ENCODE results near the gene CYP4X1. TPM values are rescaled to one million over a fixed set of nuclear protein-coding genes. Genes with fewer than 3 reads are reported as not detected.
"Not testable (repeated sequence)": the region's sequence is repeated elsewhere in the genome, so short reads cannot be mapped to it uniquely, and the experiment has no call there.

The CYP4X1 gene
- total RNA-seq, 1 experiment from 2014 or later, result 0.44 TPM

GRCh38 chr1:47003896-47004403, 19.5 kb upstream of the CYP4X1 start:
- H3K27me3 ChIP-seq (ENCODE audit: insufficient read depth, low read length), result no peaks in the 10 kb centered on the region
- DNase-seq, result no peak
- H2BK5ac ChIP-seq (ENCODE audit: insufficient read length, low read length), result no peak overlapping the region
- Mint-ChIP-seq H3K4me1 (peaks cover 14 to 20% of the 10 kb centered on the region in 2 experiments), H3K9me3 (peaks cover 27 to 28% of the 10 kb centered on the region in 2 experiments), H3K36me3 (ENCODE audit: insufficient read depth in 1 of 3, low read depth in 3 of 3) (peaks cover 7 to 21% (median 15%) of the 10 kb centered on the region in 3 experiments; a peak in 6 of 7 replicates), H3K27me3 (ENCODE audit: low read depth) (peaks cover 20% of the 10 kb centered on the region), H3K27ac (peak overlapping the region in 1 of 3 experiments; percentile 23; a peak in 1 of 7 replicates), H3K4me3 (no peak overlapping the region)
- no peak overlapping the region for H3K14ac ChIP-seq (ENCODE audit: insufficient read depth, low read length)
- H3K9me3 ChIP-seq (ENCODE audit: control insufficient read depth, low read depth, low read length), result no peaks in the 10 kb centered on the region
- no peak overlapping the region for H3K9ac ChIP-seq (ENCODE audit: extremely low read depth, insufficient read length, low read length)
- no peak overlapping the region for H4K91ac ChIP-seq (ENCODE audit: insufficient read length, low read depth, low read length)
- no CpG with 5 or more reads among the region's 5 CpGs for WGBS (ENCODE audit: extremely low coverage, insufficient read length, low lambda C conversion rate)
- H3K79me1 ChIP-seq (ENCODE audit: insufficient read depth, low read depth, low read length, poor library complexity, severe bottlenecking), result no peaks in the 10 kb centered on the region
- no peak overlapping the region for H2AFZ ChIP-seq (ENCODE audit: low read length)
- H2AK5ac ChIP-seq (ENCODE audit: insufficient read length, low read length), result no peak overlapping the region
- H3K18ac ChIP-seq (ENCODE audit: insufficient read length, low read depth, low read length), result no peak overlapping the region
- H3K23ac ChIP-seq (ENCODE audit: insufficient read length, low read depth, low read length), result no peak overlapping the region
- no peak overlapping the region for H4K8ac ChIP-seq (replicated peaks; ENCODE audit: insufficient read length, low read depth, low read length)
- no peak overlapping the region for H3T11ph ChIP-seq (ENCODE audit: low read length)
- H2BK20ac ChIP-seq (ENCODE audit: low read depth, low read length, poor library complexity, severe bottlenecking), result no peak overlapping the region
- H3K4ac ChIP-seq (ENCODE audit: low read depth, low read length), result no peak overlapping the region
- H2BK120ac ChIP-seq (ENCODE audit: low read depth, low read length, poor library complexity, severe bottlenecking), result no peak overlapping the region
- H2BK15ac ChIP-seq (ENCODE audit: low read depth, low read length), result no peak overlapping the region
- H2BK12ac ChIP-seq (ENCODE audit: insufficient read length, low read depth, low read length), result no peak overlapping the region
- H3K23me2 ChIP-seq (ENCODE audit: insufficient read length, low read depth, low read length, poor library complexity, severe bottlenecking), result no peaks in the 10 kb centered on the region
- no peak overlapping the region for H3K56ac ChIP-seq (ENCODE audit: insufficient read length, low read depth, low read length)
- no peak overlapping the region for H3K27ac ChIP-seq (ENCODE audit: insufficient read length, low read depth, low read length)
- no peak for TF ChIP-seq CTCF (conservative IDR thresholded peaks at IDR 0.05)
- no peak overlapping the region for H3K4me2 ChIP-seq (ENCODE audit: insufficient read depth, insufficient read length, low read length)
- no peak overlapping the region for H4K5ac ChIP-seq (ENCODE audit: insufficient read length, low read depth, low read length)
- no peaks in the 10 kb centered on the region for H3K79me2 ChIP-seq (ENCODE audit: insufficient read depth, low read length)
- no peaks in the 10 kb centered on the region for H3K4me1 ChIP-seq (ENCODE audit: insufficient read depth, low read length)
- no peaks in the 10 kb centered on the region for H4K20me1 ChIP-seq (ENCODE audit: control insufficient read depth, insufficient read depth, insufficient read length)

GRCh38 chr1:47006437-47006836, 17.0 kb upstream of the CYP4X1 start:
- Mint-ChIP-seq H3K27me3 (ENCODE audit: low read depth) (peaks cover 35% of the 10 kb centered on the region), H3K9me3 (peaks cover 31 to 34% of the 10 kb centered on the region in 2 experiments), H3K36me3 (ENCODE audit: insufficient read depth in 1 of 3, low read depth in 3 of 3) (peaks cover 7 to 21% (median 15%) of the 10 kb centered on the region in 3 experiments; a peak in 6 of 7 replicates)
- H3K27me3 ChIP-seq (ENCODE audit: insufficient read depth, low read length); DNase-seq; H4K8ac ChIP-seq (replicated peaks; ENCODE audit: insufficient read length, low read depth, low read length); H4K91ac ChIP-seq (ENCODE audit: insufficient read length, low read depth, low read length); H4K5ac ChIP-seq (ENCODE audit: insufficient read length, low read depth, low read length); H3K4me1 Mint-ChIP-seq; H4K20me1 ChIP-seq (ENCODE audit: control insufficient read depth, insufficient read depth, insufficient read length); H3K27ac Mint-ChIP-seq; H3K9me3 ChIP-seq (ENCODE audit: control insufficient read depth, low read depth, low read length); H3K23me2 ChIP-seq (ENCODE audit: insufficient read length, low read depth, low read length, poor library complexity, severe bottlenecking); H3K9ac ChIP-seq (ENCODE audit: extremely low read depth, insufficient read length, low read length); H3K4me1 ChIP-seq (ENCODE audit: insufficient read depth, low read length); H3K79me2 ChIP-seq (ENCODE audit: insufficient read depth, low read length); H2BK5ac ChIP-seq (ENCODE audit: insufficient read length, low read length); H3K56ac ChIP-seq (ENCODE audit: insufficient read length, low read depth, low read length); H3K79me1 ChIP-seq (ENCODE audit: insufficient read depth, low read depth, low read length, poor library complexity, severe bottlenecking); H3T11ph ChIP-seq (ENCODE audit: low read length); H2BK15ac ChIP-seq (ENCODE audit: low read depth, low read length); H2BK120ac ChIP-seq (ENCODE audit: low read depth, low read length, poor library complexity, severe bottlenecking); H3K4me2 ChIP-seq (ENCODE audit: insufficient read depth, insufficient read length, low read length); H3K14ac ChIP-seq (ENCODE audit: insufficient read depth, low read length); H2BK20ac ChIP-seq (ENCODE audit: low read depth, low read length, poor library complexity, severe bottlenecking); H3K4ac ChIP-seq (ENCODE audit: low read depth, low read length); H3K23ac ChIP-seq (ENCODE audit: insufficient read length, low read depth, low read length); H2AK5ac ChIP-seq (ENCODE audit: insufficient read length, low read length); H2BK12ac ChIP-seq (ENCODE audit: insufficient read length, low read depth, low read length); H3K18ac ChIP-seq (ENCODE audit: insufficient read length, low read depth, low read length); H3K4me3 Mint-ChIP-seq; H3K27ac ChIP-seq (ENCODE audit: insufficient read length, low read depth, low read length); H2AFZ ChIP-seq (ENCODE audit: low read length): not testable (repeated sequence)
- WGBS (ENCODE audit: extremely low coverage, insufficient read length, low lambda C conversion rate), result no CpG with 5 or more reads among the region's 9 CpGs
